NCI-H2107 treated with DMSO at 0.1 percent for 48 hours (cell line): ENCODE measurements around the gene OR4X1.
"Not testable (repeated sequence)": the region's sequence is repeated elsewhere in the genome, so short reads cannot be mapped to it uniquely, and the experiment has no call there.

Experiments used
- DNase-seq: peaks from one replicate; lab custom pipeline; 2025; ENCODE audit not compliant: unreplicated experiment; lab: John Stamatoyannopoulos, UW

The OR4X1 gene, protein sequence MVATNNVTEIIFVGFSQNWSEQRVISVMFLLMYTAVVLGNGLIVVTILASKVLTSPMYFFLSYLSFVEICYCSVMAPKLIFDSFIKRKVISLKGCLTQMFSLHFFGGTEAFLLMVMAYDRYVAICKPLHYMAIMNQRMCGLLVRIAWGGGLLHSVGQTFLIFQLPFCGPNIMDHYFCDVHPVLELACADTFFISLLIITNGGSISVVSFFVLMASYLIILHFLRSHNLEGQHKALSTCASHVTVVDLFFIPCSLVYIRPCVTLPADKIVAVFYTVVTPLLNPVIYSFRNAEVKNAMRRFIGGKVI

DNA sequence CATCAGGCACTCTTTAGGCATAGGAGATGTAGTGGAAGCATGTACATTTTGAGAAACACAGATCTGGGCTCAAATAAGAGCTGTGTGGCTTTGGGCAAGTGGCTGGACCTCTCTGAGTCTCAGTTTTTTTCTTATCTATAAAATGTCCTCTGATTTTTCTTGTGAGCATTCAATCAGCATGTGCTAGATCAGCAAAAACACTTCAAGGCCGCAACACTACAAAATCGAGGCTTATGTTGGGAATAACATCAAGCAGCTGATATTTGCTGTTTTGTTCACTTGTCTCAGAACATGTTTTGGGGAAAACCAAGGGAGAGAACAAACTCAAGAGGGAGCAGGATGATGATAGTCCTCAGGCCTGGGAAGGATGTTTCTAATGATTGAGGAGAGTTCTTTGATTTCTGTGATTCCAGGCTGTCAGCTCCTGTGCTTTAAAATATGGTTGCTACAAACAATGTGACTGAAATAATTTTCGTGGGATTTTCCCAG is at the start of gene OR4X1:
Gene OR4X1, plus strand, starts transcription at position 439 of the 489 bp plus-strand sequence. Its CDS starts 0 bp downstream, at position 439.
- DNase-seq = no peak

DNA sequence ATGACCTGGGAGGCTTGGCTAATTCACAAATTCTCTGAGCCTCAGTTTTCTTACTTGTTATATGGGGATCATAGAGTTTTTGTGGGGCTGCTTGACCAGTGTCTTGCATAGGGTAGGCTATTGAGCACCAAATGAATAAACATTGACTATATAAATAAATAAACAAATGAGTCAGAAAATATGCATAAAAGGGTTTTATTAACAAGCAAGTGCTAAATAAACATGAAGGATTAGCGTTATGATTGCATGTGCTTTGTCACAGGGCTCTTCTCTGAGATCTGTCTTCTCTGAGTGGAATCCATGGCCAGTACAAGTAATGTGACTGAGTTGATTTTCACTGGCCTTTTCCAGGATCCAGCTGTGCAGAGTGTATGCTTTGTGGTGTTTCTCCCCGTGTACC is 47.2 kb upstream of the OR4X1 start, which contains the start of gene OR4B1:
Gene OR4B1, plus strand, starts transcription at position 301 of the 400 bp plus-strand sequence. Its CDS starts 0 bp downstream, at position 301.
- no peak for DNase-seq

DNA sequence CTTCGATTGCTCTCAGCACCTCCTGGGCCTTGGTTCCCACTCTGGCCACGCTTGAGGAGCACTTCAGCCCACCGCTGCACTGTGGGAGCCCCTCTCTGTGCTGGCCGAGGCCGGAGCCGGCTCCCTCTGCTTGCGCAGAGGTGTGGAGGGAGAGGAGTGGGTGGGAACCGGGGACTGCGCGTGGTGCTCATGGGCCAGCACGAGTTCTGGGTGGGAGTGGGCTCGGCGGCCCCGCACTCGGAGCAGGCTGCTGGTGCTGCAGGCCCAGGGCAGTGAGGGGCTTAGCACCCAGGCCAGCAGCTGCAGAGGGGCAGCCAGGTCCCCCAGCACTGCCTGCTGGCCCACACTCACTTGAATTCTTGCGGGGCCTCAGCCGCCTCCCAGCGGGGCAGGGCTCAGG is 34.9 kb upstream of the OR4X1 start:
- no peak for DNase-seq

DNA sequence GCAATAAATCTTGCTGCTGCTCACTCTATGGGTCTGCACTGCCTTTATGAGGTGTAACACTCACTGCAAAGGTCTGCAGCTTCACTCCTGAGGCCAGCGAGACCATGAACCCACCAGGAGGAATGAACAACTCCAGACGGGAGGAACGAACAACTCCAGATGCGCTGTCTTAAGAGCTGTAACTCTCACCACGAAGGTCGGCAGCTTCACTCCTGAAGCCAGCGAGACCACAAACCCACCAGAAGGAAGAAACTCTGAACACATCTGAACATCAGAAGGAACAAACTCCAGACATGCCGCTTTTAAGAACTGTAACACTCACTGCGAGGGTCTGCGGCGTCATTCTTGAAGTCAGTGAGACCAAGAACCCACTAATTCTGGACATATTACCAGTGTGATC is 33.6 kb upstream of the OR4X1 start:
- DNase-seq = not testable (repeated sequence)

DNA sequence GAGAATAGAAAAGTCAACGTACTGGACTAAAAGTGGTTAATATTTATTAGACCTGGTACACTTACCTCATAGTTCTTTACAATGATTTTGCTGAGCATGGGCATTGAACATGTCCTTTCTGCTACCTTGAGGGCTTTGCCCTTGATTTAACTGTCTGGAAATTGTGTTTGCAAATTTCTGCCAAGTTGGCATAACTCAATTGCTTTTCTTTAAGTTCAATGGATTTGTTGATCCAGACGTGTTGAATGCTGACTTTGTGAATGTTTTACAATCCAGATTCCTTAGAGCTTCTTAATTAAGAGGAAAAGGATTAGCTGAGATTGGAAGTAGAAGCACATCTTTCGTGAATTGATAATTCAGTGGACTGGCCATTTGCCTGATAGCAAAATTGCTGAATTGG is 25.9 kb upstream of the OR4X1 start:
- DNase-seq = no peak

DNA sequence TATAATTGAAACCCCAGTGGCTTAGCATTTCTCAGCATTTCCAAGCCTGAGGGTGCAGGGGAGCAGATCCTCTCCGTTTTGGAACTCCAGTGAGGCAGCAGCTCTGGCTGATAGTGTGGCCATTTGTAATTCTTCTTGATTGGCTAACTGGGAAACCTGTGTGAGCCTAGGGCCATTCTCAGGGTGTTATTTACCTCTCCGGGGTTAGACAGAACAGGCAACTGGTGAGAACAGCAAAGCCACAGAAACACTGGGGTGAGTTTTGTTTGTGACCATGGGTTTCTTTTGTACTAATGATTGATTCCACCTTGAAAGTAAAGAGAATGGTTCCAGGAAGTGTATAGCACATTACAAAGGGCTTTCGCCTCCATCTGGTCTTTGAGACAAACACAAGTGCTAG is 21.2 kb upstream of the OR4X1 start:
- no peak for DNase-seq

DNA sequence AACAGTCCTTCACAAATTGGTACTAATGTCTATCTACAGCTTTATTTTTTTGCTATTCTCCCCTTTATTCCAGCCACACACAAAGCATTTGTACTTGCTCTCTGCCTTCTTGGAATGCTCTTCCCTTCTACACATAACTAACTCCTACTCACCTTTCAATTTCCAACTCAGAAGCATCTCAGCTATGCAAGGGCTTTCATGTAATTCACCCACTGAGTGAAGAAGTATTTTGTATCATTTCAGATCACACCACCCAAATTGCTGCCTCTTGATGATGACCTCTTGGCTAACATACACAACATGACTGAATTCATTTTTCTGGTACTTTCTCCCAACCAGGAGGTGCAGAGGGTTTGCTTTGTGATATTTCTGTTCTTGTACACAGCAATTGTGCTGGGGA is 18.9 kb upstream of the OR4X1 start, which contains the start of gene OR4X2:
Gene OR4X2, plus strand, starts transcription at position 301 of the 400 bp plus-strand sequence. Its CDS starts 0 bp downstream, at position 301.
- no peak for DNase-seq

DNA sequence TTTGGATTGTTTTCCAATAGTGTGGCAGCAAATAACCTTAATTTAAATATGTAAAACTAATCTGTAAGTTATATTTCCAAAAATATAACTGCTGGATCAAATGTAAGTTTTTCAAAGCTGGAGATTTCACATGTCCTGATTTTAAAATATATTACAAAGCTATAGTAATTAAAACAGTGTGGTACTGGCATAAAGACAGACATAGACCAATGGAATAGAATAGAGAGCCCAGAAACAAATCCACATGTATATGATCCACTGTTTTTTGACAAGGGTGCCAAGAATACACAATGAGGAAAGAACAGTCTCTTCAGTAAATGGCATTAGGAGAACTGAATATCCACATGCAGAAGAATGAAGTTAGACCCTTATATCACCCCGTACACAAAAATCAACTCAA is 14.8 kb upstream of the OR4X1 start:
- DNase-seq = no peak

DNA sequence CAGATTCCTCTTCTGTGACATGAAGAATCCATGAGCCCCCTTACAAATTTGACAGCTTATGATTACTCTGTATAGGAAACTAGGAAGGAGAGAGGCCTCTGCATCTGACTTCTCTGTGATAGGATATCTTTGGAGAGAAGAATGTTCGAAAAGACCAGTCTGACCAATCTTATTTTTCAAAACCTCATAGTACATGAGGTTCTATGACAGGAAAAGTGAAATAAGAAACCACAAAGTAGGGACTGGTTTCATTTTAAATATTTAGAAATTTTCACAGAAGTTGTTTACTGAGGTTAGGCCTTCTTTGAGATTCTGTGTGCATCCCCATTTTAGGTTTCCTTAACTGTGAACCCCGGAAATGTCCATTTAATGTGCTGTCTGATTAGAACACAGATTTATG is 2.1 kb upstream of the OR4X1 start:
- DNase-seq = no peak

DNA sequence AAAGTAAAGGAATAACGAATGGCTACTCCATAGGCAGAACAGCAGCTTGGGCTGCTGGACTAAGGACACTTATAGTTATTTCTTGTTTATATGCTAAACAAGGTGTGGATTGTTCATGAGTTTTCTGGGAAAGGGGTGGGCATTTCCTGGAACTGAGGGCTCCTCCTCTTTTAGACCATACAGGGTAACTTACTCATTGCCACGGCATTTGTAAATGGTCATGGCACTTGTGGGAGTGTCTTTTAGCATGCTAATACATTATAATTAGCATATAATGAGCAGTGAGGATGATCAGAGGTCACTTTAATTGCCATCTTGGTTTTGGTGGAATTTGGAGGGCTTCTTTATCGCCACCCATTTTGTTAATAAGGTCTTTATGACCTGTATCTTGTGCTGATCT is 7.0 kb downstream of the OR4X1 start:
- no peak for DNase-seq

DNA sequence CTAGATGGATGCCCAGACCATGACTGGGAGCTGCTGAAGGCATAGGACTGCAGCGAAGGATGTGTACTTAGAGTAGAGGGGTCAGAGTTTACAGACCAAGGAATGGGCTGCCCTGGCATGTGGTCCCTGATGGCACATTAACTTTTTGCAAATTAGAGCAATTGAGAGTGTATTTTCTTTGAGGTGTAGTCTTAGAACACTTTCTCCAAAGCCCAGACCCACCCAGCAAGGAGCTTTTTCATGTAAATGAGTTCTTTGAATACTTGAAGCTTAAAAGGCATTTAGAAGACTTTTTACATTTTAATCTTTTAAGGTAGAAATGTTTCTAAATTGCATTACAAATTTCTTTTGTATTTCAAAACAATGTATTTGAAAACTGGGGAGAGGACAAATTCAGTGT is 8.9 kb downstream of the OR4X1 start:
- DNase-seq = no peak

DNA sequence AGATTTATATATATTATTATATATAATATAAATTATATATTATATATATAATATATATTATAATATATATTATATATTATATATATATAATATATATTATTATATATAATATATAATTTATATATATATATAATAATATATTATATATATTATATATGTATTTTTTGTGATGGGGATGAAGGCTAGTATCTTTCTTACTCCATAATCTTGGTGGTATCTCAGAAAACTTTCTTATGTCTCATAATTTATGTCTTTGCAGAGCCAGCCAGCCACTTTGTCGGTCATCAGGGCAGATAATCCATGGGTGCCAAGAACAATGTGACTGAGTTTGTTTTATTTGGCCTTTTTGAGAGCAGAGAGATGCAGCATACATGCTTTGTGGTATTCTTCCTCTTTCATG is 42.3 kb downstream of the OR4X1 start, which contains the start of gene OR4S1:
Gene OR4S1, plus strand, starts transcription at position 301 of the 400 bp plus-strand sequence. Its CDS starts 0 bp downstream, at position 301.
- DNase-seq = no peak

DNA sequence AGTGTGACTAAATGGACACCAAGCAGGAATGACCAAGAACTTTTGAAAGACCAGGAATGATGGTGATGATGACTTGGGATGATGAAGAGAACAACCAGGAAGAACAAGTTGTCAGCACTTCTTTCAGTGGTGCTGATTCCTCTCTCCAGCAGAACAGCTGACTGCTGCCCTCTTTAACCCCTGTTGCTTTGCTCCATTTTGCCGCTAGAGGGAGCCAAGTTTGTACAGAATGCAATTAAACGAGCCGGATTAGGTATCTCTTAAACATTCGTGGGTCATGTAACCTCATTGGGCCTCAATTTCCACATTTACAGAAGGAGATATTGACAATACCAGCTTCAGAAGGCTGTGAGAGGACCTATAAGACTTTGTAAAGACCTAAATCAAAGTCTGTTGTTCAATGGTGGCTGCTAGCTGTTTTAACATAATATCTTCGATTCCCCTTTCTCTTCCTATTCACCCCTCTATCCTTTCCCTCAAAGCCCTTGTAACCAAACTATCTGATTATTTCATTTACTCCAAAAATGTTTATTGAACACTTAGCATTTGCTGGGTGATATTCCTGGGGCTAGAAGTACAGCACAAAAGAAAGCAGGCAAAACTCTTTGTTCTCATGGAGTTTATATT is 44.2 kb downstream of the OR4X1 start:
- peak; percentile 33 for DNase-seq

DNA sequence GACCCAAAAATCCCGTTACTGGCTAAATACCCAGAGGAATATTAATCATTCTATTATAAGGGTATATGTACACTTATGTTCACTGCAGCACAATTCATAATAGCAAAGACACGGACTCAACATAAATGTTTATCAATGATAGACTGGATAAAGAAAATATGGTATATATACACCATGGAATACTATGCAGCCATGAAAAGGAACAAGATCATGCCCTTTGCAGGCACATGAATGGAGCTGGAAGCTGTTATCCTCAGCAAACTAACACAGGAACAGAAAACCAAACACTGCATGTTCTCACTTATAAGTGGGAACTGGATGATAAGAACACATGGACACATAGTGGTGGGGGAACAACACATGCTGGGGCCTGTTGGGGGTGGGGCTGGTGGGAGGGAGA is 49.9 kb downstream of the OR4X1 start:
- not testable (repeated sequence) for DNase-seq
